ENCODE measurements around the gene DCAF4L1. TPM values are rescaled to one million over a fixed set of nuclear protein-coding genes. Genes with fewer than 3 reads are reported as not detected.

Gene DCAF4L1
- total RNA-seq, 1 donor: under 0.01 TPM

DNA sequence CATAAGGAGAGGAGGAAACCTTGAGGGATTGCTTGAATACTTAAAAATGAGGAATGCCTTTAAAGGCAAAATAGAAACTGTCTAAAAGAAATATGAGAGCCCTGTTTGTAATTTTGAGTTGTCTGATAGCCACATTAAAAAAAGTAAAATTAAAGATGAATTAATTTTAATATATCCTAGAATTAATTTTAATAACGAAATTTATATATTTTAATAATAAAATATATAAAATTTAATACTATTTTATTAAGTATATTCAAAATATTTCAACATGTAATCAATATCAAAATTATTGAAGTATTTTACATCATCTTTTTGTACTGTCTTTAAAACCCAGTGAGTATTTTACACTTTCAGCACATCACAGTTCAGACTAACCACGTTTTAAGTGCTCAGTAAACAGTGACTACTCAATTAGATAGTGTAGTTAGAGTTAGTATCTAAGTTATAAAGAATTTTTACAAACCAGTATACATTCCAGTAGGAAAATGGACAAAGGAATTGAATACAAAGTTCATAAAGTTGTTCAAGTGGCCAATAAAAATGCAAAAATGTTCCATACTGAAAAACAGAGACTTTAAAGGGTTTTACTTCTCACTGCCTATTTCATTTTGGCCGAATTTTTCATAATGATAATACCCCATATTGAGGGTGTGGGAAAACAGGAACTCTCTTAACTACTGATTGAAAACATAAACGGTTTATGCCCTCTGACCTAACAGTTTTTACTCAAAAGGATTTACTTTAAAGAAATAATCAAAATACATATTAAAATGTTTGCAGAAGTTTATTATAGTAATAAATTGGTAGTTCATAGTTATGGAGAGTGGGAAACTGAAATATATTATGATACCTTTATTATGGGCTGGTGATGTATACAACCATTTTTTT is 11.7 kb downstream of the DCAF4L1 start:
- no peak for DNase-seq (ENCODE audit: insufficient read length, low spot score, missing footprints)
- TF ChIP-seq, protein P1, sequence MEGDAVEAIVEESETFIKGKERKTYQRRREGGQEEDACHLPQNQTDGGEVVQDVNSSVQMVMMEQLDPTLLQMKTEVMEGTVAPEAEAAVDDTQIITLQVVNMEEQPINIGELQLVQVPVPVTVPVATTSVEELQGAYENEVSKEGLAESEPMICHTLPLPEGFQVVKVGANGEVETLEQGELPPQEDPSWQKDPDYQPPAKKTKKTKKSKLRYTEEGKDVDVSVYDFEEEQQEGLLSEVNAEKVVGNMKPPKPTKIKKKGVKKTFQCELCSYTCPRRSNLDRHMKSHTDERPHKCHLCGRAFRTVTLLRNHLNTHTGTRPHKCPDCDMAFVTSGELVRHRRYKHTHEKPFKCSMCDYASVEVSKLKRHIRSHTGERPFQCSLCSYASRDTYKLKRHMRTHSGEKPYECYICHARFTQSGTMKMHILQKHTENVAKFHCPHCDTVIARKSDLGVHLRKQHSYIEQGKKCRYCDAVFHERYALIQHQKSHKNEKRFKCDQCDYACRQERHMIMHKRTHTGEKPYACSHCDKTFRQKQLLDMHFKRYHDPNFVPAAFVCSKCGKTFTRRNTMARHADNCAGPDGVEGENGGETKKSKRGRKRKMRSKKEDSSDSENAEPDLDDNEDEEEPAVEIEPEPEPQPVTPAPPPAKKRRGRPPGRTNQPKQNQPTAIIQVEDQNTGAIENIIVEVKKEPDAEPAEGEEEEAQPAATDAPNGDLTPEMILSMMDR (IDR thresholded peaks at IDR 0.05; ENCODE audit: extremely low read depth, low read depth, low read length): no peak
- Histone ChIP-seq H3K27me3 (ENCODE audit: insufficient read depth, low read length) (no peaks in the 10 kb centered on the region), H3K4me3 (ENCODE audit: insufficient read depth, low read length) (no peak overlapping the region), H3K9me3 (ENCODE audit: low read depth, low read length) (no peaks in the 10 kb centered on the region), H4K20me1 (ENCODE audit: insufficient read depth, low read length) (peaks cover 18% of the 10 kb centered on the region), H3K4me1 (ENCODE audit: insufficient read depth, low read length) (peaks cover 18% of the 10 kb centered on the region), H2AFZ (ENCODE audit: low read length) (no peak overlapping the region), H3K79me2 (ENCODE audit: insufficient read depth, low read length) (peaks cover 80% of the 10 kb centered on the region), H3K36me3 (ENCODE audit: insufficient read depth, low read length) (no peaks in the 10 kb centered on the region), H3K27ac (ENCODE audit: low read depth, low read length) (no peak overlapping the region), H3K4me2 (ENCODE audit: insufficient read depth, low read length) (peak overlapping the region; percentile 81)

DNA sequence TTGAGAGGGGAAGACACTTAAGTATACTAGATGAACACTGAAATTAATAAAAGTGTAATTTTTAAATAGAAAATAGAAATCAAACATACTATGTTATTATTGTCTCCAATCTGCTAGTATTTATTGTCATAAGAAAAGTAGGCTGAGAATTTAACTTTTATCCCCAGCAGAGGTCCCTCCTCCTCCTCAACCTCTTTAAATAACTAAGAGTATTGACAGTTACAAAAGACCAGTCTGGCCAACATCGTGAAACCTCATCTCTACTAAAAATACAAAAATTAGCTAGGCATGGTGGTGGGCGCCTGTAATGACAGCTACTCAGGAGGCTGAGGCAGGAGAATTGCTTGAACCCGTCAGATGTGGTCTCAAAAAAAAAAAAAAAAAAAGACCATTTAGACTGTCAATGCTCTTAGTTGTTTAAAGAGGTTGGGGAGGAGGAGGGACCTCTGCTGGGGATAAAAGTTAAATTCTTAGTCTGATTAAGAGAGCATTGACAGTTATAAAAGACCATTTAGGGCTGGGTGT is 13.0 kb downstream of the DCAF4L1 start:
- H3K9me3 ChIP-seq (ENCODE audit: low read depth, low read length): no peaks in the 10 kb centered on the region
- DNase-seq (ENCODE audit: insufficient read length, low spot score, missing footprints): no peak
- H3K4me3 ChIP-seq (ENCODE audit: insufficient read depth, low read length): no peak overlapping the region
- no peak overlapping the region for H2AFZ ChIP-seq (ENCODE audit: low read length)
- peaks cover 91% of the 10 kb centered on the region for H3K79me2 ChIP-seq (ENCODE audit: insufficient read depth, low read length)
- no peaks in the 10 kb centered on the region for H3K36me3 ChIP-seq (ENCODE audit: insufficient read depth, low read length)
- TF ChIP-seq, protein P1 (IDR thresholded peaks at IDR 0.05; ENCODE audit: extremely low read depth, low read depth, low read length): no peak
- no peak overlapping the region for H3K27ac ChIP-seq (ENCODE audit: low read depth, low read length)
- H4K20me1 ChIP-seq (ENCODE audit: insufficient read depth, low read length): peaks cover 18% of the 10 kb centered on the region
- H3K4me1 ChIP-seq (ENCODE audit: insufficient read depth, low read length): peaks cover 18% of the 10 kb centered on the region
- H3K27me3 ChIP-seq (ENCODE audit: insufficient read depth, low read length): no peaks in the 10 kb centered on the region
- no peak overlapping the region for H3K4me2 ChIP-seq (ENCODE audit: insufficient read depth, low read length)

DNA sequence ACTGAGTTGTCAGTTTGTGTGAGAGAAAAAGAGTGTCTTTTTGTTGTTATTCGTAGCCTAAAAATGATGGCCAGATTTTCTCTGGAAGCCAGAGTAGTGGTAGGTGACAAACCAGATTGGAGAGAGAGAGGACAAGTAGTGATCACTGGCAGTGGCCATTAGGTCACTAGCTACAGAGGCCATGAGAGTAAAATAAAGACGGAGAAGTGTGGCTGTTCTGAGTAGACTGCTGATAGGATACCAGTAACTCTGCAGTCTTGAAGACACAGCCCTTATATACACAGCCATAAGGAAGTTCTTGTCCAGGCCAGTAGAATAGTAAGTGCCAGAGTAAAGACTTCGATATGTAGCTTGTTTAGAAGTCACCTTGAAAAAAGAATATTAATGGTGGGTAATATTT is 16.5 kb downstream of the DCAF4L1 start:
- DNase-seq (ENCODE audit: insufficient read length, low spot score, missing footprints): no peak
- H3K36me3 ChIP-seq (ENCODE audit: insufficient read depth, low read length): peaks cover 4% of the 10 kb centered on the region
- no peak overlapping the region for H2AFZ ChIP-seq (ENCODE audit: low read length)
- no peak overlapping the region for H3K4me2 ChIP-seq (ENCODE audit: insufficient read depth, low read length)
- peaks cover 3% of the 10 kb centered on the region for H3K4me1 ChIP-seq (ENCODE audit: insufficient read depth, low read length)
- TF ChIP-seq, protein P1 (IDR thresholded peaks at IDR 0.05; ENCODE audit: extremely low read depth, low read depth, low read length): no peak
- H3K27me3 ChIP-seq (ENCODE audit: insufficient read depth, low read length): no peaks in the 10 kb centered on the region
- H4K20me1 ChIP-seq (ENCODE audit: insufficient read depth, low read length): peaks cover 10% of the 10 kb centered on the region
- H3K27ac ChIP-seq (ENCODE audit: low read depth, low read length): no peak overlapping the region
- H3K9me3 ChIP-seq (ENCODE audit: low read depth, low read length): no peaks in the 10 kb centered on the region
- H3K4me3 ChIP-seq (ENCODE audit: insufficient read depth, low read length): no peak overlapping the region
- H3K79me2 ChIP-seq (ENCODE audit: insufficient read depth, low read length): peaks cover 88% of the 10 kb centered on the region

DNA sequence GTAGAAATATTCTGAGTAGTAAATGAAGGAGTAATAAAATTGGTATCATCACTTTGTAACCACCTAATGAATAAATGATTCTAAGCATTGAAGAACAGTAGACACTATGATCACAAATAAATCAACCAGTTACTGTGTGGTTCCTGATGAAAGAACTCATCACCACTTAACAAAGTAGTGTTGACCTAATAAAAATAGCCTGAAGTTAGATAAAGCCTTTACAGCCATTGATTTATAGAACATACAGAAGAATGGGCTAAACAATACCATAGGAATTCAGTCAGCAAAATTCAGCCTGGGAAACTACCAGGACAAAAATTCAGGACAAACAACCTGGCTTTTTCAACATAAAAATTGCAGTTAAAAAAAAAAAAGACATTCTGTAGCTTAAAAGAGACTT is 17.8 kb downstream of the DCAF4L1 start:
- Histone ChIP-seq H2AFZ (ENCODE audit: low read length) (no peak overlapping the region), H3K9me3 (ENCODE audit: low read depth, low read length) (no peaks in the 10 kb centered on the region), H3K79me2 (ENCODE audit: insufficient read depth, low read length) (peaks cover 90% of the 10 kb centered on the region), H3K27ac (ENCODE audit: low read depth, low read length) (no peak overlapping the region), H4K20me1 (ENCODE audit: insufficient read depth, low read length) (peaks cover 12% of the 10 kb centered on the region), H3K27me3 (ENCODE audit: insufficient read depth, low read length) (no peaks in the 10 kb centered on the region), H3K36me3 (ENCODE audit: insufficient read depth, low read length) (peaks cover 10% of the 10 kb centered on the region), H3K4me2 (ENCODE audit: insufficient read depth, low read length) (no peak overlapping the region), H3K4me3 (ENCODE audit: insufficient read depth, low read length) (no peak overlapping the region), H3K4me1 (ENCODE audit: insufficient read depth, low read length) (peaks cover 3% of the 10 kb centered on the region)
- TF ChIP-seq, protein P1 (IDR thresholded peaks at IDR 0.05; ENCODE audit: extremely low read depth, low read depth, low read length): no peak
- DNase-seq (ENCODE audit: insufficient read length, low spot score, missing footprints): no peak

All from osteoblast (primary cell).